WERI-Rb-1 (cell line): ENCODE measurements around the gene PTCD2.

Experiments used
- DNase-seq: peaks from one replicate; pipeline ENCODE4 v3.0.0-alpha.2; 2020
- H3K27ac ChIP-seq: fragments of 250-450 bp; sonication (Bioruptor Pico); 2 replicates; pipeline ENCODE4 v1.5.1; 2020; ENCODE audit warnings: mild to moderate bottlenecking, moderate library complexity
- H3K27me3 ChIP-seq: fragments of 250-450 bp; sonication (Bioruptor Pico); 2 replicates; pipeline ENCODE4 v1.5.1; 2021; ENCODE audit warnings: mild to moderate bottlenecking, low read depth, moderate library complexity; ENCODE audit not compliant: insufficient read depth, severe bottlenecking
- H3K36me3 ChIP-seq: fragments of 250-450 bp; sonication (Bioruptor Pico); 2 replicates; pipeline ENCODE4 v1.5.1; 2020; ENCODE audit warnings: mild to moderate bottlenecking, moderate library complexity
- H3K4me3 ChIP-seq: 2 replicates; pipeline ENCODE4 v1.5.1; 2011; ENCODE audit warnings: low read depth, mild to moderate bottlenecking, control low read depth, low read length
- H3K9me3 ChIP-seq: fragments of 250-450 bp; sonication (Bioruptor Pico); 2 replicates; pipeline ENCODE4 v1.5.1; 2021; ENCODE audit warnings: mild to moderate bottlenecking, moderate library complexity; ENCODE audit not compliant: severe bottlenecking
- CTCF ChIP-seq: IDR thresholded peaks from 2 replicates; pipeline ENCODE4 v1.5.1; 2011; ENCODE audit warnings: low read depth, mild to moderate bottlenecking, control low read depth, inconsistent platforms, low read length

Gene PTCD2

GRCh38 chr5:72378639-72379289 is 58.6 kb downstream of the PTCD2 start:
- Histone ChIP-seq H3K27me3 (no peaks in the 10 kb centered on the region), H3K36me3 (no peaks in the 10 kb centered on the region), H3K27ac (no peak overlapping the region), H3K4me3 (no peak overlapping the region), H3K9me3 (no peaks in the 10 kb centered on the region)
- no peak for DNase-seq
- no peak for TF ChIP-seq CTCF

- H3K27me3 ChIP-seq: no peaks in the 10 kb centered on the region
- no peak overlapping the region for H3K4me3 ChIP-seq
- H3K27ac ChIP-seq: no peak overlapping the region
- DNase-seq: no peak
- H3K36me3 ChIP-seq: no peaks in the 10 kb centered on the region
- no peaks in the 10 kb centered on the region for H3K9me3 ChIP-seq
- no peak for TF ChIP-seq CTCF
Observed at GRCh38 chr5:72379936-72380335, 59.8 kb downstream of the PTCD2 start.

- no peaks in the 10 kb centered on the region for H3K36me3 ChIP-seq
- H3K4me3 ChIP-seq: no peak overlapping the region
- TF ChIP-seq CTCF: no peak
- H3K27ac ChIP-seq: no peak overlapping the region
- DNase-seq: no peak
- no peaks in the 10 kb centered on the region for H3K9me3 ChIP-seq
- no peaks in the 10 kb centered on the region for H3K27me3 ChIP-seq
Observed at GRCh38 chr5:72380492-72381274, 60.5 kb downstream of the PTCD2 start.

GRCh38 chr5:72383280-72383679 is 63.1 kb downstream of the PTCD2 start:
- DNase-seq: no peak
- no peaks in the 10 kb centered on the region for H3K9me3 ChIP-seq
- no peak overlapping the region for H3K27ac ChIP-seq
- TF ChIP-seq CTCF: no peak
- no peaks in the 10 kb centered on the region for H3K27me3 ChIP-seq
- H3K36me3 ChIP-seq: no peaks in the 10 kb centered on the region
- no peak overlapping the region for H3K4me3 ChIP-seq

- no peak for TF ChIP-seq CTCF
- H3K27ac ChIP-seq: no peak overlapping the region
- H3K27me3 ChIP-seq: no peaks in the 10 kb centered on the region
- no peaks in the 10 kb centered on the region for H3K36me3 ChIP-seq
- no peak overlapping the region for H3K4me3 ChIP-seq
- no peaks in the 10 kb centered on the region for H3K9me3 ChIP-seq
- no peak for DNase-seq
Observed at GRCh38 chr5:72383726-72384125, 63.6 kb downstream of the PTCD2 start.
